Left kidney (tissue), 2 donors: ENCODE measurements around the gene FAM219A. TPM values are rescaled to one million over a fixed set of nuclear protein-coding genes. Genes with fewer than 3 reads are reported as not detected.

Source experiments
- DNase-seq: peaks from one replicate; pipeline ENCODE4 v3.0.0-alpha.2; 2013
- polyA plus RNA-seq: library from polyadenylated mRNA; unstranded; fragments of 120-200 nt; gene quantifications from one replicate; pipeline ENCODE4 v1.2.1, GENCODE V29; 2013; ENCODE audit not compliant: insufficient read length

Gene FAM219A
- polyA plus RNA-seq, 1 donor, result 13.0 TPM

- no peak for DNase-seq
Observed at GRCh38 chr9:34400686-34401602, 57.4 kb downstream of the FAM219A start.

- no peak for DNase-seq
Observed at GRCh38 chr9:34400275-34400674, 58.1 kb downstream of the FAM219A start.

DNA sequence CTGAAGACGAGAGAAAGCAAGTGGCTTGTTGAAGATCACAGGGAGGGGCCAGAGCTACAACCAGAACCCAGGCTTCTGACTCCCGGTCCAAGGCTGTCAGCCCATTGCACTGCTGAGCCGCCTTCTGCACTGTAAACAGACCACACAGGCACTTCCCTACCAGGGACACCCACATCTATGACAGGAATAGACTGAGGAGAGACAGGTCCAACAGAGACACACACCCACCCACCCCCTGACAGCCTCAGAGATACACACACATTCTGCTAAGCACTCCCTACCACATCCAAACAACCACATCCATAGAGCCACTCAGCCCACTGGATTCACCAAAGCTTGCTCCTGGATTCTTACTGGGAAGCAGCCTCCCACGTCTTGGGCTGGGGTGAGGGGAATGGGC, 58.6 kb downstream of the FAM219A start:
- no peak for DNase-seq

GRCh38 chr9:34398875-34399274, 59.5 kb downstream of the FAM219A start:
- no peak for DNase-seq

- no peak for DNase-seq
Observed at GRCh38 chr9:34396276-34397214, 61.8 kb downstream of the FAM219A start.

- no peak for DNase-seq
Observed at GRCh38 chr9:34392511-34392910, 65.9 kb downstream of the FAM219A start.

DNA sequence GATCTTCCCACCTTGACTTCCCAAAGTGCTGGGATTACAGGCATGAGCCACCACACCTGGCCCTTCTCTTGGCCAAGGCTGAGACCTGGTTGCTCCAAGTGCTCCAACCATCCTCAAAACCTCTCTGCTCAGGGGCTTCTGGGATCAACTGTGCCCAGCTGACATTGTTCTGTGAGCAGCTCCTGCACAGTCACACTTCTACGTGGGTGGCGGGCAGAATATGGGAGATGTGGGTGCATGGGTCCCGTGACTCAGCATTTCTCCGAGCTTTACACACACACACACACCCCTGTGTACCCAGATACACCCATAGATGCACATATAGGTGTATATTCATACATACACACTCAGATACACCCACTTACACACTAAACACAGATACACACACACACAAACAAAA, 71.1 kb downstream of the FAM219A start:
- DNase-seq, result no peak

- DNase-seq, result no peak
Observed at GRCh38 chr9:34386656-34387055, 71.7 kb downstream of the FAM219A start.

DNA sequence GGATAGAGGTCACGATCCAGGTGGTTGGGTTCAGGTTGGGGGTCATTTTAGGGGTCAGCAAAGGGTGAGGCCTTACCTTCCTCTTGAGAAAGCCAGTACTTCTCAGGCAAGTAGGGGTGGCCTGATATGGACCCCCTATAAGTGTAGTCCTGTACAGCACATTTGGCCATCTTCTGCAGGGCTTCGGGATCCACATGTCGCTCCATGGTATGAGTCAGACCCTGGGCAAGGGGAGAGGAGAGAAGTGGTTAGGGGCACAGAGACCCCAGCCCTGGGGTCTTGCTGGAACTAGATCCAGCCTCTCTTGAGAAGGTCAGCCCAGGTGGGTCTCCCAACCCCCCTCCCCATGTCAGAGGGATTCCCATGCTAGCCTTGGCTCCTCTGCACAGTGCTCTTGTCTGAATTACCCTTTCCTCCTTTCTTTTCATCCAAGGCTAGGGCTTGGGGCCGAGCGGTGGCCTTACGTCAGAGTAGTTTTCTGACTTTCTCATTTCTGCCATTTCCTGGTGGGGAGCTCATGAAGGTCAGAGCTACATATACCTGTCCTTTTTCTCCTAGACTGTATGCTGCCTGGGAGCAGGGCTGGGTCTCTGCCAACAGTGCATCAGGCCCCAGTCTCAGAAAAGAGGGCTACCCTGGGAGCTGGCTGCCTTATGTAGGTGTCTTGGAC, 72.7 kb downstream of the FAM219A start:
- no peak for DNase-seq

DNA sequence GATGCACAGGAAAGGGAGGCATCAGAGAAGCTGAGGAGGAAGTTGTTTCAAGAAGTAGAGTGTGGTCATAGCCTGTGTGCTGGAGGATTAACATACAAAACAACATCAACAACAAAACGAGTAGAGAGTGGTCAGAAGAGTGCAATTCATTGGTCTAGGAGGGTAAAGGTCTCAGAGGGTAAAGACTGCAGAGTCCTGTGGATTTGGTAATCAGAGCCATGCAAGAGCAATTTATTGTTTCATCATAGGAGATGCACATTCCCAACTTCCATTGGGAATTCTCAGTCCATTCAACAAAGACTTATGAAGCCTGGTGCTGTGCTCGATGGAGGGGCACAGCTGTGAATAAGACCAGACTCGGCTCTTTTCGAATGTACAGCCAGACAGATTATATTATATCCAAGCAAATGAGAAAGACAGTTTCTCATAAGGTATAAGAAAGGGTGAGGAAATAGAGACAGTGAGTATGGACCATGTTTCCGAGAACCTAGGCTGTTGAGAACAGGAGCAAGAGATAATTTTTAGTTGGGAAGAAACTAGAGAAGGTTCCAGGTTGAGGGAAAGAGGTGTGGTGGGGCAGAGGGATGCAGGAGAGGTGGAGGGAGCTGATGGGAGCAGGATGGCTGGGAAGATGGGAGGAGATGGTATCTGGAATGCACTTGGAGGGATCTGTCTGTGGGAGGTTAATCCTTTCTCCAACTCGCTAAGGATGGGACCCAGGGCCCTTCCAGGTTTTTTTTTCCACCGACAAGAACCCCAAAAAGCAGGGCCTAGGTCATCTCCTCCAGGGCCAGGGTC, 73.8 kb downstream of the FAM219A start:
- DNase-seq, result no peak

- DNase-seq, result no peak
Observed at GRCh38 chr9:34383904-34384303, 74.5 kb downstream of the FAM219A start.

- DNase-seq, result no peak
Observed at GRCh38 chr9:34382879-34383278, 75.5 kb downstream of the FAM219A start.

- no peak for DNase-seq
Observed at GRCh38 chr9:34382054-34382453, 76.3 kb downstream of the FAM219A start.

DNA sequence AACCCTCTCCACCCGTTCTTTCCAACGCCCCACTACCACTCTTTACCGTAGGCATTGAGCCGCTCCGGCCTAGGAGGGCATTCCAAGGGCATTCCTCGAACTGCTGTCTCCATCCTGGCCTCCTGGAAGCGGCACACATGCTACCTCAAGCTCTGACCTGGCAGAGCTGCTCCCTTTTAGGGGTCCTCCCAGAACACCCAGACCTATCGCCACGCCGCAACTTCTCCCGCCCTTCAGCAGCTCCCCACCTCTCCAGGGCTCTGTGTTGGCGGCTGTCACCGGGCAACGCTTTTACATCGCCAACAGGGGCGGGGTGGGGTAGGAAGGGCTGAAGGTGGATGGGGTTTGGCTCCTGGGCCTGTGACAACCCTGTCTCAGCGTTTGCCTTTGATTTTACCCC, 77.0 kb downstream of the FAM219A start:
- DNase-seq, result no peak

- DNase-seq, result peak; percentile 62
Observed at GRCh38 chr9:34380511-34381315, 77.7 kb downstream of the FAM219A start.

- no peak for DNase-seq
Observed at GRCh38 chr9:34380034-34380510, 78.3 kb downstream of the FAM219A start.

GRCh38 chr9:34379334-34380033, 78.9 kb downstream of the FAM219A start:
- peak; percentile 83 for DNase-seq

GRCh38 chr9:34378376-34379060, 79.9 kb downstream of the FAM219A start:
- DNase-seq, result no peak

DNA sequence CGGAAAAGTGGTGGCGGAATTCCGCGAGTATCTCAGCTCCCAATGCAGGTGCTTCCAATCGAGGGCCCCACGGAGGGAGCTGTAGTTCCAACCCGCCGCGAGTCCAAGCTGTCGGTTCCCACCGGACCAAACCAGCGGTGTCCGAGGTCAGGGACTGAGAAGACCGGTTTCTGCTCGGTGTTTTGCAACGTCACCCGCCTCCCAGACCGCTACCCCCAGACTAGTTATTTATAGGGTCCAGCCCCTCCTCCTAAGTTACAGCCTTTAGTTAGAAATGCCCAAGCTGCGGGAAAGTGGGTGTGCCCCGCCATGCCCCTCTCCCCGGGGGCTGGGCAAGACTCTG, 81.0 kb downstream of the FAM219A start:
- DNase-seq, result no peak
